ENCODE results near the gene DNAJA2. TPM values are rescaled to one million over a fixed set of nuclear protein-coding genes. Genes with fewer than 3 reads are reported as not detected.

Gene DNAJA2
- total and polyA plus RNA-seq, 2 of the 8 experiments (the other 6 are each of a cell fraction or from before 2014, with no cell fraction given), result 9.4 to 93.8 TPM

GRCh38 chr16:46922239-46922638 is 51.2 kb downstream of the DNAJA2 start:
- no peak overlapping the region for H3K9ac ChIP-seq (replicated peaks in 1 of 4; ENCODE audit: extremely low read depth in 1 of 4, low read depth in 3 of 4, low read length in 3 of 4)
- no peak overlapping the region for H2AFZ ChIP-seq (ENCODE audit: low read length)
- H2AK5ac ChIP-seq (ENCODE audit: low read depth, low read length), result no peak overlapping the region
- no peak overlapping the region for H3K27ac ChIP-seq (ENCODE audit: low read depth, low read length)
- WGBS, 2 experiments (ENCODE audit: extremely low coverage in 1 of 2, insufficient coverage in 1 of 2, insufficient read length in 1 of 2, insufficient replicate concordance in 2 of 2, low coverage in 1 of 2, low lambda C conversion rate in 2 of 2, missing lambda C conversion rate in 1 of 2), result 82% methylated on average over 10 of the region's 10 CpGs; no CpG with 5 or more reads in 1 of the 2 experiments
- no peak overlapping the region for H2BK20ac ChIP-seq (ENCODE audit: low read length)
- no peak overlapping the region for H3K23ac ChIP-seq (ENCODE audit: insufficient read length)
- no peak overlapping the region for H3K4me3 ChIP-seq (ENCODE audit: extremely low read depth in 1 of 4, insufficient read depth in 2 of 4, low read depth in 3 of 4, low read length in 4 of 4)
- CTCF ChIA-PET (ENCODE audit: partially characterized antibody), result interaction anchor here (0.9 to 1.4 kb wide), 4 partner anchors 8 to 69 kb away, joined by 3 to 4 read pairs (median 4); no protein-coding TSS in a partner anchor
- H2BK120ac ChIP-seq (replicated peaks; ENCODE audit: low read depth, low read length), result no peak overlapping the region
- no peak overlapping the region for H2BK12ac ChIP-seq (ENCODE audit: low read depth, low read length)
- no peak overlapping the region for H4K91ac ChIP-seq (replicated peaks; ENCODE audit: insufficient read length, low read length)
- TF ChIP-seq ASH2L (IDR thresholded peaks at IDR 0.05; ENCODE audit: low read length) (no peak), RBBP5 (IDR thresholded peaks at IDR 0.05; ENCODE audit: borderline replicate concordance, low read depth, low read length) (no peak), SP1 (IDR thresholded peaks at IDR 0.05; ENCODE audit: low read depth, low read length) (no peak)
- H3K14ac ChIP-seq (ENCODE audit: insufficient read length), result no peak overlapping the region
- H3K79me2 ChIP-seq (ENCODE audit: control insufficient read depth in 1 of 2, insufficient read depth in 2 of 2, low read length in 2 of 2), result no peaks in the 10 kb centered on the region
- H3K79me1 ChIP-seq (ENCODE audit: low read depth, low read length), result no peaks in the 10 kb centered on the region
- H3K56ac ChIP-seq (replicated peaks; ENCODE audit: insufficient read length, low read depth, low read length), result no peak overlapping the region
- no peaks in the 10 kb centered on the region for H3K4me1 ChIP-seq (replicated peaks in 1 of 4; ENCODE audit: control insufficient read depth in 3 of 4, insufficient read depth in 4 of 4, low read length in 3 of 4)
- H3K4ac ChIP-seq (replicated peaks; ENCODE audit: insufficient read length, low read depth, low read length), result no peak overlapping the region
- H4K20me1 ChIP-seq (replicated peaks in 1 of 2; ENCODE audit: control insufficient read depth in 1 of 2, insufficient read depth in 2 of 2, low read length in 2 of 2), result peaks cover 7 to 8% of the 10 kb centered on the region in 2 experiments
- H3K18ac ChIP-seq (ENCODE audit: extremely low read depth, low read length), result no peak overlapping the region
- H3K23me2 ChIP-seq (ENCODE audit: low read depth, low read length), result no peaks in the 10 kb centered on the region
- no peaks in the 10 kb centered on the region for H3K9me3 ChIP-seq (ENCODE audit: insufficient read depth in 2 of 2, low read depth in 1 of 2, low read length in 1 of 2)
- no peak overlapping the region for H4K8ac ChIP-seq (ENCODE audit: extremely low read depth, insufficient read depth, low read length)
- DNase-seq (ENCODE audit: low read depth in 1 of 2, low spot score in 2 of 2) (no peak), FAIRE-seq (no peak)
- H2BK15ac ChIP-seq (ENCODE audit: low read length), result no peak overlapping the region
- no peak overlapping the region for H3K4me2 ChIP-seq (ENCODE audit: insufficient read depth in 1 of 2, low read depth in 2 of 2, low read length in 2 of 2)
- POLR2A ChIA-PET (ENCODE audit: partially characterized antibody), result interaction anchor here (1.9 to 18.9 kb wide), 3 partner anchors 11 to 36 kb away, joined by 7 to 321 read pairs (median 198); partner anchors contain the start of gene GPT2
- H3K27me3 ChIP-seq (replicated peaks in 1 of 4; ENCODE audit: control insufficient read depth in 3 of 4, extremely low read depth in 1 of 4, insufficient read depth in 3 of 4, low read length in 3 of 4), result no peaks in the 10 kb centered on the region
- H3K36me3 ChIP-seq (ENCODE audit: control insufficient read depth in 2 of 4, insufficient read depth in 4 of 4, low read length in 3 of 4), result peaks cover 35 to 90% (median 74%) of the 10 kb centered on the region in 4 experiments
- H4K5ac ChIP-seq (ENCODE audit: insufficient read length, low read depth, low read length), result no peak overlapping the region
- H2BK5ac ChIP-seq (ENCODE audit: low read depth, low read length), result no peak overlapping the region

Data from H1 (cell line).